ENCODE data around the gene OSBPL2. TPM values are rescaled to one million over a fixed set of nuclear protein-coding genes. Genes with fewer than 3 reads are reported as not detected.

The OSBPL2 gene
- total and polyA plus RNA-seq, 4 donors, result 9.9 to 19.7 (median 12.3) TPM

DNA sequence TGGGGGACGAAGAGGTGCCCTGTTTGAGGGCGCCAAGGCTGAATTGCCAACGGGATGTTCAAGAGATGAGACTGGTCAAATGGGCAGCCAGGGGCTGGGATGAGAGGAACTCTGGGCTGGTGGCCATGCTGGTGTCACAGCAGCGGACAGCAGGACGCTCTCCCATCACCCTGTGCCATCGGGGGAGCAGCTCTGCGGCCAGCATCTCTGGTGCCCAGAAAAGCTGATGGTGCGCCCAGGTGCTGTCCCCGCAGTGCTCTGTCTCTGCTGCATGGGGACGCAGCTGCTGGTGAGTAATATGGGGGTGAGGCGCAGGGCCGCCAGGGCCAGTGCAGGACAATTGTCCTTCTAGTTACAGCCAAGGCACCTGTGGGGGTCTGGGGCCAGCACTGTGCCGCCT is 13.3 kb upstream of the OSBPL2 start:
- TF ChIP-seq, protein P1, sequence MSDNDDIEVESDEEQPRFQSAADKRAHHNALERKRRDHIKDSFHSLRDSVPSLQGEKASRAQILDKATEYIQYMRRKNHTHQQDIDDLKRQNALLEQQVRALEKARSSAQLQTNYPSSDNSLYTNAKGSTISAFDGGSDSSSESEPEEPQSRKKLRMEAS (IDR thresholded peaks at IDR 0.05), result no peak
- no peak for TF ChIP-seq FOXA2 (IDR thresholded peaks at IDR 0.05)
- no peak for TF ChIP-seq GABPA (IDR thresholded peaks at IDR 0.05 in 1 of 2, conservative IDR thresholded peaks at IDR 0.05 in 1 of 2)
- TF ChIP-seq NR2F2 (IDR thresholded peaks at IDR 0.05), result no peak
- TF ChIP-seq RXRA (IDR thresholded peaks at IDR 0.05), result no peak
- no peak for TF ChIP-seq HNF4G (IDR thresholded peaks at IDR 0.05)
- TF ChIP-seq SP1 (IDR thresholded peaks at IDR 0.05), result no peak
- no peak for TF ChIP-seq HNF4A (conservative IDR thresholded peaks at IDR 0.05)
- TF ChIP-seq EGR1 (IDR thresholded peaks at IDR 0.05; ENCODE audit: low read depth in 2 of 2), result no peak
- TF ChIP-seq RAD21 (IDR thresholded peaks at IDR 0.05), result no peak
- H3K36me3 ChIP-seq (ENCODE audit: control insufficient read depth in 4 of 4, insufficient read depth in 3 of 4, low read depth in 1 of 4, low read length in 3 of 4), result no peaks in the 10 kb centered on the region
- no peak overlapping the region for H3K4me3 ChIP-seq (ENCODE audit: low read depth in 1 of 3, low read length in 3 of 3)
- H3K27ac ChIP-seq (ENCODE audit: low read depth in 1 of 2, low read length in 2 of 2), result no peak overlapping the region
- no peak overlapping the region for H3K9ac ChIP-seq (ENCODE audit: low read depth in 1 of 2, low read length in 2 of 2)
- DNase-seq (ENCODE audit: low spot score), result no peak
- H3K9me3 ChIP-seq (ENCODE audit: control insufficient read depth in 4 of 4, low read length in 3 of 4), result no peaks in the 10 kb centered on the region
- H3K4me1 ChIP-seq (ENCODE audit: control insufficient read depth in 4 of 4, insufficient read depth in 4 of 4, low read length in 3 of 4), result peaks cover 0 to 11% (median 5%) of the 10 kb centered on the region in 4 donors
- WGBS, result 87% methylated on average over 13 of the region's 13 CpGs
- H3K27me3 ChIP-seq (ENCODE audit: control insufficient read depth in 4 of 4, insufficient read depth in 4 of 4, low read length in 3 of 4), result peaks cover 0 to 6% (median 4%) of the 10 kb centered on the region in 4 donors

DNA sequence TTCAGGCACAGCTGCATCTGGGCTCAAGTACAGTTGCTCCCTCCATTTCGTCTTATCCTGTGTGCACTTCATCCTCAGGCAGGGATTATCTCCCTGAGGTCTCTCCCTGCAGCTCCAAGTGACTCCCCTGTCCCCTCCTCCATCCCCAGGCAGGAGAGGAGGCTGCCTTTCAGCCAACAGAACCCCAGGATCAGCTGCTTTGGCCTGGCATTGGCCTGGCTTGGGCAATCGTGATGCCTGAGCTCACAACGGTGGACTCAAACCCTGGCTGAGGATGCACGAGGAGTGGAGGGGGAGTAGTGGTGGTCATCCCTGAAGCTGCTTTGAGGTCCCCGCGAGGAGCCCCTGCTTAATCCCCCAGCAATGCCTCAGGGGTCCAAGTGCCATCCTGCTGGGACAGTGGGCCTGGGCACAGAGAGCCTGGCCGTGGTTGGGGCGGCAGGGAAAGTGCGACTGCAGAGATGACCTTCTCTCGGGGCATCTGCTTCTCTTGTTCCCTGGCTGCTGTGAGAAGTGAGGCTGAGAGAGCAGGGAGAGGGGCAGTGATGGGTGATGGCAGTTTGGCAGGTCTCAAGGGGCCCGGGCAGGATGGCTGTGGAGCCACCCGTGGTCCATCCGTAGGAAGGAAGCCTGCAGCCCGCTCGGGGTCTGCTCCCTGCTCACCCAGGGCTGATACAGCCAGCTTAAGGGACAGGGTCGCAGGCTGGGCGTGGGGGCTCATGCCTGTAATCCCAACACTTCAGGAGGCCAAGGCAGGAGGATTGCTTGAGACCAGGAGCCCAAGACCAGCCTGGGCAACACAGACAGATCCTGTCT is 12.3 kb upstream of the OSBPL2 start:
- H3K9me3 ChIP-seq (ENCODE audit: control insufficient read depth in 4 of 4, low read length in 3 of 4), result no peaks in the 10 kb centered on the region
- no peaks in the 10 kb centered on the region for H3K36me3 ChIP-seq (ENCODE audit: control insufficient read depth in 4 of 4, insufficient read depth in 3 of 4, low read depth in 1 of 4, low read length in 3 of 4)
- peaks cover 0 to 4% (median 1%) of the 10 kb centered on the region in 4 donors for H3K27me3 ChIP-seq (ENCODE audit: control insufficient read depth in 4 of 4, insufficient read depth in 4 of 4, low read length in 3 of 4)
- no peak overlapping the region for H3K9ac ChIP-seq (ENCODE audit: low read depth in 1 of 2, low read length in 2 of 2)
- TF ChIP-seq JUND (IDR thresholded peaks at IDR 0.05) (no peak), SP1 (IDR thresholded peaks at IDR 0.05) (no peak)
- DNase-seq (ENCODE audit: low spot score), result no peak
- no peak overlapping the region for H3K4me3 ChIP-seq (ENCODE audit: low read depth in 1 of 3, low read length in 3 of 3)
- peaks cover 0 to 3% (median 0%) of the 10 kb centered on the region in 4 donors for H3K4me1 ChIP-seq (ENCODE audit: control insufficient read depth in 4 of 4, insufficient read depth in 4 of 4, low read length in 3 of 4)
- 82% methylated on average over 17 of the region's 17 CpGs for WGBS
- no peak overlapping the region for H3K27ac ChIP-seq (ENCODE audit: low read depth in 1 of 2, low read length in 2 of 2)

DNA sequence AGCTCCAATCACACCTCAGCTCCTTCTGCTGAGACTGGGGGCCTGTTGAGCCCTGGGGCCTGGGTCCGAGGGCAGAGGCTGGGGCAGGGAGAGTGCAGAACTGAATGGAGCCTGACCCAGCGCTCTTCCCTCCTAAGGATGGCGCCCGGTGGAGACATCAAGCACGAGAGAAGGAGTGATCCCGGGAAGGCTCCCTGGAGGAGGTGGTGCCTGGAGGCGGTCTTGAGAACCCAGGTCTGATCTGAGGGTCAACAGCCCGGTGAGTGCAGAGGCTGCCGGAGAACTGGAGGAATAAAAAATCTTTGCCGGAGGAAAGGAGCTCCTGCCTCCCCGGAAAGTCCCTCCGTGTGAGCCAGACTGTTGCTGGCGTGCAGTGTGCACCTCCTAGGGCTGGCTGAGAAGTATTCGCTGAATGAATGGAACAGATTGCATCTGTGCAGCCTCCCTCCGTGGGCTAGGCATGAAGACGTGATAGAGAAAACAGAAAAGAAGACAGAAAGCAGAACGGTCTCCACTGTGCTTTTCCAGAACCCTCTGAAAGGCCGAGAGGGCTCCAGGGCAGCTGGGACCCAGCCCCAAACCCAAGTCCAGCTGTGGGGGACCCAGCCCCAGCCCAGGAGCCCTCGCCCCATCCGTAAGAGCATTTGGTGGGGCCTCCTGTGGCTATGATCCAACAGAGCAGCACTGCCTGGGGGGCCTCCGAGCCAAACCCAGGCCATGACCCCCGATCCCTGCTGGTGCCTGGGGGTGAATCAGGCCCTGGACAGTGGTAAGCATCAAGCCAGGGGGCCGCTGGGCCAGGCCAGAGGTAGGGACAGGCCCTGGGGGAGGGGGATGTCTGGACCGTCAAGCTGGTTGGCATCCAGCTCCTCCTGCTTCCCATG is 11.4 kb upstream of the OSBPL2 start:
- no peak overlapping the region for H3K4me3 ChIP-seq (ENCODE audit: low read depth in 1 of 3, low read length in 3 of 3)
- H3K27me3 ChIP-seq (ENCODE audit: control insufficient read depth in 4 of 4, insufficient read depth in 4 of 4, low read length in 3 of 4), result no peaks in the 10 kb centered on the region
- no peaks in the 10 kb centered on the region for H3K9me3 ChIP-seq (ENCODE audit: control insufficient read depth in 4 of 4, low read length in 3 of 4)
- no peak for DNase-seq (ENCODE audit: low spot score)
- TF ChIP-seq SP1 (IDR thresholded peaks at IDR 0.05) (no peak), EGR1 (IDR thresholded peaks at IDR 0.05; ENCODE audit: low read depth in 2 of 2) (no peak), YY1 (IDR thresholded peaks at IDR 0.05) (no peak), JUND (IDR thresholded peaks at IDR 0.05) (no peak), FOXA1 (IDR thresholded peaks at IDR 0.05) (no peak), RAD21 (IDR thresholded peaks at IDR 0.05) (no peak), GABPA (IDR thresholded peaks at IDR 0.05 in 1 of 2, conservative IDR thresholded peaks at IDR 0.05 in 1 of 2) (no peak)
- TF ChIP-seq, protein P2, sequence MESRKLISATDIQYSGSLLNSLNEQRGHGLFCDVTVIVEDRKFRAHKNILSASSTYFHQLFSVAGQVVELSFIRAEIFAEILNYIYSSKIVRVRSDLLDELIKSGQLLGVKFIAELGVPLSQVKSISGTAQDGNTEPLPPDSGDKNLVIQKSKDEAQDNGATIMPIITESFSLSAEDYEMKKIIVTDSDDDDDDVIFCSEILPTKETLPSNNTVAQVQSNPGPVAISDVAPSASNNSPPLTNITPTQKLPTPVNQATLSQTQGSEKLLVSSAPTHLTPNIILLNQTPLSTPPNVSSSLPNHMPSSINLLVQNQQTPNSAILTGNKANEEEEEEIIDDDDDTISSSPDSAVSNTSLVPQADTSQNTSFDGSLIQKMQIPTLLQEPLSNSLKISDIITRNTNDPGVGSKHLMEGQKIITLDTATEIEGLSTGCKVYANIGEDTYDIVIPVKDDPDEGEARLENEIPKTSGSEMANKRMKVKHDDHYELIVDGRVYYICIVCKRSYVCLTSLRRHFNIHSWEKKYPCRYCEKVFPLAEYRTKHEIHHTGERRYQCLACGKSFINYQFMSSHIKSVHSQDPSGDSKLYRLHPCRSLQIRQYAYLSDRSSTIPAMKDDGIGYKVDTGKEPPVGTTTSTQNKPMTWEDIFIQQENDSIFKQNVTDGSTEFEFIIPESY (IDR thresholded peaks at IDR 0.05), result no peak
- TF ChIP-seq, protein P1 (IDR thresholded peaks at IDR 0.05), result no peak
- TF ChIP-seq, protein P3, sequence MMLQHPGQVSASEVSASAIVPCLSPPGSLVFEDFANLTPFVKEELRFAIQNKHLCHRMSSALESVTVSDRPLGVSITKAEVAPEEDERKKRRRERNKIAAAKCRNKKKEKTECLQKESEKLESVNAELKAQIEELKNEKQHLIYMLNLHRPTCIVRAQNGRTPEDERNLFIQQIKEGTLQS (IDR thresholded peaks at IDR 0.05), result no peak
- WGBS, result 75% methylated on average over 24 of the region's 24 CpGs
- no peaks in the 10 kb centered on the region for H3K36me3 ChIP-seq (ENCODE audit: control insufficient read depth in 4 of 4, insufficient read depth in 3 of 4, low read depth in 1 of 4, low read length in 3 of 4)
- no peak overlapping the region for H3K27ac ChIP-seq (ENCODE audit: low read depth in 1 of 2, low read length in 2 of 2)
- no peaks in the 10 kb centered on the region for H3K4me1 ChIP-seq (ENCODE audit: control insufficient read depth in 4 of 4, insufficient read depth in 4 of 4, low read length in 3 of 4)
- H3K9ac ChIP-seq (ENCODE audit: low read depth in 1 of 2, low read length in 2 of 2), result no peak overlapping the region

Measured in liver (tissue), 9 donors.